Endothelial cell of umbilical vein (primary cell): ENCODE results near the gene FGF22. TPM values are rescaled to one million over a fixed set of nuclear protein-coding genes. Genes with fewer than 3 reads are reported as not detected.
A peak's percentile ranks its signal among the peaks of the same experiment; 100 is the strongest.

Experiments used
- BruUV-seq: library from RNA; stranded (reverse); fragments of 400-500 nt; replicated peaks from 2 replicates; lab custom pipeline; 2021; lab: Mats Ljungman, UMichigan
- CTCF ChIA-PET: fragments of 300-600, 350-600 bp; sonication (Branson Sonifier 250); formaldehyde crosslinking; loops from one replicate; lab custom pipeline; 2021; ENCODE audit warnings: antibody characterized with exemption, inconsistent platforms; lab: Charles Lee
- POLR2A ChIA-PET: fragments of 300-600, 350-600 bp; sonication (Branson Sonifier 250); formaldehyde crosslinking; loops from one replicate; lab custom pipeline; 2021; ENCODE audit warnings: antibody characterized with exemption, inconsistent platforms; lab: Charles Lee
- DNase-seq: peaks from one replicate; pipeline ENCODE4 v3.0.0-alpha.2; 2011; ENCODE audit warnings: low read depth, low spot score
- FAIRE-seq: peaks from 2 replicates; lab custom pipeline; 2011; peaks lifted over from hg19 to GRCh38; lab: Jason Lieb, UNC
- H2AFZ ChIP-seq: 2 replicates; pipeline ENCODE4 v1.6.0; 2012; ENCODE audit warnings: low read depth, low read length, control low read depth, inconsistent platforms
- H3K27ac ChIP-seq: 2 replicates; pipeline ENCODE4 v1.5.1; 2011; ENCODE audit warnings: low read depth, mild to moderate bottlenecking, control low read depth, low read length, moderate library complexity; ENCODE audit not compliant: insufficient read depth
- H3K27me3 ChIP-seq, 2 experiments: 2 replicates each; pipeline versions ENCODE4 v1.6.0 to v1.6.1; 2011; ENCODE audit warnings: low read length in 2 of 2, mixed read lengths in 1 of 2; ENCODE audit not compliant: control insufficient read depth in 2 of 2, insufficient read depth in 2 of 2
- H3K36me3 ChIP-seq, 2 experiments: 2 replicates in 1 of 2; 3 replicates in 1 of 2; pipeline ENCODE4 v1.5.1; 2011; ENCODE audit warnings: low read length in 2 of 2, mild to moderate bottlenecking in 1 of 2, moderate library complexity in 1 of 2; ENCODE audit not compliant: control insufficient read depth in 2 of 2, insufficient read depth in 2 of 2; ENCODE audit errors: extremely low read depth in 1 of 2
- H3K4me1 ChIP-seq: 3 replicates; pipeline ENCODE4 v1.5.1; 2011; ENCODE audit warnings: mild to moderate bottlenecking, low read length; ENCODE audit not compliant: control insufficient read depth, insufficient read depth; ENCODE audit errors: extremely low read depth
- H3K4me2 ChIP-seq: 2 replicates; pipeline ENCODE4 v1.6.1; 2011; ENCODE audit warnings: low read length, control low read depth, mixed read lengths; ENCODE audit not compliant: insufficient read depth
- H3K4me3 ChIP-seq, 3 experiments: fragments of 200-600 bp in 1 of 3; sonication (generic), shearing (Covaris generic) in 1 of 3; replicated peaks in 1 of 3; 2 replicates each; pipeline ENCODE4 v1.5.1; 2011 to 2016; ENCODE audit warnings: control low read depth in 3 of 3, low read length in 3 of 3, mild to moderate bottlenecking in 2 of 3, inconsistent platforms in 1 of 3, low read depth in 1 of 3, moderate library complexity in 1 of 3; ENCODE audit not compliant: insufficient read depth in 1 of 3
- H3K79me2 ChIP-seq: 2 replicates; pipeline ENCODE4 v1.6.0; 2012; ENCODE audit warnings: low read length, inconsistent platforms; ENCODE audit not compliant: control insufficient read depth, insufficient read depth
- H3K9ac ChIP-seq: replicated peaks from 2 replicates; pipeline ENCODE3; 2011; ENCODE audit warnings: low read length, control low read depth; ENCODE audit not compliant: insufficient read depth; ENCODE audit errors: extremely low read depth
- H3K9me1 ChIP-seq: replicated peaks from 3 replicates; pipeline ENCODE4 v1.6.0; 2011; ENCODE audit warnings: mild to moderate bottlenecking, low read length; ENCODE audit not compliant: control insufficient read depth, insufficient read depth; ENCODE audit errors: extremely low read depth
- H3K9me3 ChIP-seq: replicated peaks from 2 replicates; pipeline ENCODE4 v1.5.1; 2012; ENCODE audit warnings: low read length, inconsistent platforms; ENCODE audit not compliant: control insufficient read depth, insufficient read depth
- H4K20me1 ChIP-seq: replicated peaks from 2 replicates; pipeline ENCODE3; 2011; ENCODE audit warnings: mild to moderate bottlenecking, low read length; ENCODE audit not compliant: control insufficient read depth, insufficient read depth; ENCODE audit errors: extremely low read depth
- EZH2 ChIP-seq: IDR thresholded peaks from 2 replicates; pipeline ENCODE4 v1.6.1; 2012; ENCODE audit warnings: borderline replicate concordance, low read depth, mild to moderate bottlenecking, moderate library complexity, low read length, inconsistent platforms; ENCODE audit not compliant: severe bottlenecking
- FOS ChIP-seq: IDR thresholded peaks from 2 replicates; pipeline ENCODE4 v1.6.1; 2011; ENCODE audit warnings: mild to moderate bottlenecking, low read length, moderate library complexity, borderline replicate concordance; ENCODE audit not compliant: insufficient read depth
- GATA2 ChIP-seq: IDR thresholded peaks from 2 replicates; pipeline ENCODE4 v1.7.0; 2011; ENCODE audit warnings: low read depth, mild to moderate bottlenecking, moderate library complexity, mixed read lengths, low read length; ENCODE audit not compliant: insufficient read length, insufficient read depth
- JUN ChIP-seq: IDR thresholded peaks from 2 replicates; pipeline ENCODE4 v1.6.1; 2011; ENCODE audit warnings: borderline replicate concordance, low read depth; ENCODE audit not compliant: insufficient read length, insufficient read depth
- MYC ChIP-seq: IDR thresholded peaks from one replicate; pipeline ENCODE4 v1.6.1; 2011; ENCODE audit warnings: mild to moderate bottlenecking, low read depth, low read length
- POLR2A ChIP-seq: IDR thresholded peaks from 2 replicates; pipeline ENCODE4 v1.6.1; 2012; ENCODE audit warnings: low read depth, mild to moderate bottlenecking, control low read depth, low read length
- POLR2AphosphoS5 ChIP-seq: IDR thresholded peaks from 2 replicates; pipeline ENCODE4 v1.6.1; 2012; ENCODE audit warnings: low read depth, mild to moderate bottlenecking, control low read depth, low read length, moderate library complexity; ENCODE audit not compliant: insufficient read depth
- dilution Hi-C: fragments of 300-500 bp; cut with MboI; formaldehyde crosslinking; loops from one replicate; pipeline ENCODE4 v1.15.0; 2019; ENCODE audit warnings: low sequenced_read_pairs; ENCODE audit not compliant: extremely low pct_ligation_motif_present
- intact Hi-C: fragments of 100-400 bp; cut with micrococcal nuclease; formaldehyde crosslinking; loops from one replicate; pipeline ENCODE4 v1.10.0; 2022
- polyA plus RNA-seq, 4 experiments: library from polyadenylated mRNA; depleted of rRNA in 3 of 4; stranded (reverse) in 3 of 4; unstranded in 1 of 4; fragments of >200 nt; gene quantifications; 2 replicates each; pipeline versions ENCODE4 v1.2.1 to v1.2.3, GENCODE V29; 2011 to 2012; ENCODE audit warnings: missing spikeins in 1 of 4
- total RNA-seq: library from RNA; stranded (reverse); gene quantifications from 2 replicates; pipeline ENCODE4 v1.2.3, GENCODE V29; 2021

The FGF22 gene
- total and polyA plus RNA-seq, 2 donors (not counting 3 experiments of a cell fraction or from before 2014, with no cell fraction given) = 0.07 TPM; not detected in 1

DNA sequence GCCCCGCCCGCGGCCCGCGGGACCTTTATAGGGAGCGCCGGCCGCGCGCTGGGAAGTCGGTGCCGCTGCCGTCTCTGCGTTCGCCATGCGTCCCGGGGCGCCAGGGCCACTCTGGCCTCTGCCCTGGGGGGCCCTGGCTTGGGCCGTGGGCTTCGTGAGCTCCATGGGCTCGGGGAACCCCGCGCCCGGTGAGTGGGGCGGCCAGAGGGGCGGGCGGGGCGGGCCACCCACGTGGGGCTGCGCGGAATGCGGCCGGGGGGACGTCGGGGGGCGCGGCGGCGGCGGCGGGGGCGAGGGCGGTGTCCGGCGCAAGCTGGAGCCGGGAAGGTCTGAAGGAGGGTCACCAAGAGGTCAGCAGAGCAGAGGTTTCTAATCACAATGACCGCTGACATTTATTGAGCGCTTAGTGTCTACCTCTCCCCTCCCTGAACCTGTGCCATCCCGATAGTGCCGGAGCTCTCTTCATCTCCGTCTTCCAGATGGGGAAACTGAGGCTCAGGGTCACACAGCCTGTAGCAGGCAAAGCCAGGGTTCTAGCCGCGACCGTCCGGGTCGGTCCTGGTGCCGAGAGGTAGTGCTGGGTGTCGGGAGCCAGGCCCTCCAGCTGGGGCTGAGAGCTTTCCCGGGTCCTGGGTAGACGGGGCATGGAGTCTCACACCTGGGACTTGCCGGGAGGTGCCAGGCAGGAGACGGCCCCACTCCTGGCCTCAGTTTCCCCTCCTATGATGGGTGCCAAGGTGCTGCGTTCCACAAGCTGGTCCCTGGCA, 36.8 kb downstream of the FGF22 start, which contains the start of gene FSTL3:
Gene FSTL3 (plus strand): TSS at position 54 of the 767 bp plus-strand sequence. CDS start 32 bp downstream, at position 86.
- peak; percentile 18 for FAIRE-seq
- H3K27ac ChIP-seq = peak within 1 kb of the TSS; percentile 80
- no peaks in the 10 kb centered on the region for H3K36me3 ChIP-seq
- H3K9me1 ChIP-seq = no peaks in the 10 kb centered on the region
- no peaks in the 10 kb centered on the region for H3K27me3 ChIP-seq
- TF ChIP-seq POLR2A (peak; percentile 67), POLR2AphosphoS5 (peak; percentile 45), FOS (no peak)
- H3K79me2 ChIP-seq = peaks cover 12% of the 10 kb centered on the region
- peak within 1 kb of the TSS; percentile 26 to 58 (median 28) for H3K4me3 ChIP-seq
- CTCF ChIA-PET = interaction anchor here (0.7 to 3.5 kb wide), 5 partner anchors 10 to 58 kb away, joined by 3 to 20 read pairs (median 4); partner anchors contain the start of gene RNF126
- H3K9me3 ChIP-seq = no peaks in the 10 kb centered on the region
- DNase-seq = no peak
- peaks cover 16% of the 10 kb centered on the region for H3K4me1 ChIP-seq
- POLR2A ChIA-PET = interaction anchor here (0.8 kb wide), 1 partner anchor 145 kb away, joined by 3 read pairs; the partner anchor contains the start of gene CDC34
- peak within 1 kb of the TSS; percentile 78 for H3K4me2 ChIP-seq
- no peaks in the 10 kb centered on the region for H4K20me1 ChIP-seq
- TSS peak; percentile 40 for BruUV-seq
- dilution Hi-C loops (no loop called here), intact Hi-C loops (no loop called here)
- peak within 1 kb of the TSS; percentile 81 for H3K9ac ChIP-seq
- H2AFZ ChIP-seq = peak within 1 kb of the TSS; percentile 34

DNA sequence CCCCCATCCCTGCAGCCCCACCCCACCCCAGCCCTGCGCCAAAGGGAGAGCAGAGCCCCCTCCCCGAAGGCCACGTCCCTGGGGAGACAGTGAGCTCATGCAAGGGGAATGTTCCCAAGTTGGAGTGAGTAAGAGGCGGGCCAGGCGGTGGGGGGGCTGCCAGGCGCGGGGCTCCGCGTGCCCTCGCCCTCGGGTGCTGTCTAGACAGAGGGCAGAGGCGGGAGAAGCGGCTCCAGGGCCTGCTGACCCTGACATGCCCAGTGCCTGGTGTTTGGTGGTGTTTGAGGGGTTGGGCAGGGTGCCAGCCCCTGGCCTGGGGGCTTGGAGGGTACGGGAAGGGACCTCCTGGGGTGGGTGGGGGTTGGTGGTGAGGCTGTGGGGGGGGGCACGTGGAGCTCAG, 37.5 kb downstream of the FGF22 start:
- ChIA-PET CTCF (interaction anchor here (0.7 to 3.5 kb wide), 5 partner anchors 11 to 57 kb away, joined by 3 to 20 read pairs (median 4); partner anchors contain the start of gene RNF126), POLR2A (interaction anchor here (0.8 kb wide), 1 partner anchor 146 kb away, joined by 3 read pairs; the partner anchor contains the start of gene CDC34)
- Histone ChIP-seq H3K27ac (no peak overlapping the region), H3K9me1 (no peaks in the 10 kb centered on the region), H4K20me1 (no peaks in the 10 kb centered on the region), H3K9ac (peak overlapping the region; percentile 81), H3K27me3 (no peaks in the 10 kb centered on the region), H3K4me2 (no peak overlapping the region), H3K4me1 (peaks cover 16% of the 10 kb centered on the region), H3K36me3 (no peaks in the 10 kb centered on the region), H3K9me3 (no peaks in the 10 kb centered on the region), H2AFZ (no peak overlapping the region), H3K79me2 (peaks cover 12% of the 10 kb centered on the region), H3K4me3 (peak overlapping the region in 1 of 3 experiments; percentile 26)
- intact Hi-C loops = no loop called here
- FAIRE-seq (no peak), DNase-seq (peak; percentile 51)
- dilution Hi-C loops = no loop called here
- no TSS peak for BruUV-seq
- TF ChIP-seq POLR2AphosphoS5 (peak; percentile 43), EZH2 (no peak), FOS (peak; percentile 45), POLR2A (no peak), GATA2 (no peak), JUN (no peak), MYC (no peak)
